Upper lobe of left lung (tissue), 4 donors: ENCODE data around the gene AACS.

Experiments used
- POLR2A ChIP-seq, 4 donors: fragments of 450-650 bp; IDR thresholded peaks; one replicate each; pipeline ENCODE4 v1.5.1; 2016 to 2017; ENCODE audit warnings: antibody characterized with exemption in 4 of 4, mild to moderate bottlenecking in 2 of 4
- POLR2AphosphoS5 ChIP-seq, 2 donors: sonication (generic); formaldehyde crosslinking; IDR thresholded peaks; one replicate each; pipeline ENCODE4 v1.5.1; 2017; ENCODE audit warnings: antibody characterized with exemption in 2 of 2
- TF ChIP-seq, protein P1 (sequence below), 6 experiments: fragments of 450-650 bp in 4 of 6; fragments of 200-600 bp in 2 of 6; sonication (generic) in 2 of 6; IDR thresholded peaks; one replicate each; pipeline ENCODE4 v1.5.1; 2016 to 2019; ENCODE audit warnings: antibody characterized with exemption in 6 of 6

DNA sequence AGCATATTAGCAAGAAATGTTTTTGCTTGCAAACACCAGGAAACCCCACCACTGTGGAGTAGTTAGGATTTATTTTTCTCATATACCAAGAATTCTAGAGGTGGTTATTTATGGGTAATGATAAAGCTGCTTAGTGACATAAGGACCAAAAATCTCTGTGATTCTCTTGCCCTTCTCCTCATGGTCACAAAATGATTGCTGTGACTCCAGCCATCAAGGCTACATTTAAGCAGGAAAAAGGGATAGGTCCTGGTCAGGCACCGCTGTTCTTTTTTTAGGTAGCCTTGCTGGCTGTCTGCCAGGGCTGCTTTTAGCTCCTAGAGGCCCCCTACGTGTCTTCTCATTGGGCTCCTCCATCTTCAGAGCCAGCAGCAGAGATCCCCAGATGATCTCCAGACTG, 104.2 kb downstream of the AACS start:
- TF ChIP-seq, protein P1, sequence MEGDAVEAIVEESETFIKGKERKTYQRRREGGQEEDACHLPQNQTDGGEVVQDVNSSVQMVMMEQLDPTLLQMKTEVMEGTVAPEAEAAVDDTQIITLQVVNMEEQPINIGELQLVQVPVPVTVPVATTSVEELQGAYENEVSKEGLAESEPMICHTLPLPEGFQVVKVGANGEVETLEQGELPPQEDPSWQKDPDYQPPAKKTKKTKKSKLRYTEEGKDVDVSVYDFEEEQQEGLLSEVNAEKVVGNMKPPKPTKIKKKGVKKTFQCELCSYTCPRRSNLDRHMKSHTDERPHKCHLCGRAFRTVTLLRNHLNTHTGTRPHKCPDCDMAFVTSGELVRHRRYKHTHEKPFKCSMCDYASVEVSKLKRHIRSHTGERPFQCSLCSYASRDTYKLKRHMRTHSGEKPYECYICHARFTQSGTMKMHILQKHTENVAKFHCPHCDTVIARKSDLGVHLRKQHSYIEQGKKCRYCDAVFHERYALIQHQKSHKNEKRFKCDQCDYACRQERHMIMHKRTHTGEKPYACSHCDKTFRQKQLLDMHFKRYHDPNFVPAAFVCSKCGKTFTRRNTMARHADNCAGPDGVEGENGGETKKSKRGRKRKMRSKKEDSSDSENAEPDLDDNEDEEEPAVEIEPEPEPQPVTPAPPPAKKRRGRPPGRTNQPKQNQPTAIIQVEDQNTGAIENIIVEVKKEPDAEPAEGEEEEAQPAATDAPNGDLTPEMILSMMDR (IDR thresholded peaks at IDR 0.05): no peak
- TF ChIP-seq POLR2A (IDR thresholded peaks at IDR 0.05) (no peak), POLR2AphosphoS5 (IDR thresholded peaks at IDR 0.05) (no peak)
